NK-92 (cell line): ENCODE data around the gene RNASE7.
"Not testable (repeated sequence)": the region's sequence is repeated elsewhere in the genome, so short reads cannot be mapped to it uniquely, and the experiment has no call there.

ENCODE experiments used
- DNase-seq: peaks from one replicate; lab custom pipeline; 2025; ENCODE audit not compliant: unreplicated experiment; lab: John Stamatoyannopoulos, UW

The RNASE7 gene, protein sequence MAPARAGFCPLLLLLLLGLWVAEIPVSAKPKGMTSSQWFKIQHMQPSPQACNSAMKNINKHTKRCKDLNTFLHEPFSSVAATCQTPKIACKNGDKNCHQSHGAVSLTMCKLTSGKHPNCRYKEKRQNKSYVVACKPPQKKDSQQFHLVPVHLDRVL

DNA sequence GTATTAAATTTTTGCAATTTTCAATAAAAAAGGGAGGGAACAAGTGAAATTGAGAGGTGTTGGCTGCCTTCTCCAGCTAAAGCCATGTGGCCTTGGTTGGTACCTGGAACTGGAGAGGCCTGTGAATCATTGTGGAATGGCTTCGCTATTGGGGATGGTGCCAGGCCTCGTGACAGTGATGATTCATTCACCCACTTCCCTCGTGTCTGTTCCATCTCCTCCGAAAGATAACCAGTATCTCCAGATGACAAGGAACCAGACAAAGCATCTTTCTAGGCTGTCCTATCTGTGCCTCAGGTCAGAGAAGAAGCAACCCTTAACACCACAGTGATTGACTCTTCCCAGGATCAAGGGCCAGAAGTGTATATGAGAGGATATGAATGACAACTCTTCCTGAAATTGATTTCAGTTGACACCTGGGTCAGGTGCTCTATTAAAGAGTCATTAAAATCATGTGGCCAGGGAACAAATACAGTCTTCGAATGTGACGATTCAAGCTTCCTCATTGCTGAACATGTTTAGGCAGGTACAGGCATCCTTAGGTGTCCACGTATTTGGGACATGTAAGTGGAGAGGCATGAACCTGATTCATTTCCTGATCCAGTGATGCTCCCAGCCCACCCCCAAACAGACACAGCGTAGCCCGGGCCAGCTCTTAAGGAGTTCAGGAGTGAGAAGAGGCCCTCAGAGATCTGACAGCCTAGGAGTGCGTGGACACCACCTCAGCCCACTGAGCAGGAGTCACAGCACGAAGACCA is at the start of gene RNASE7:
Gene RNASE7, plus strand, starts transcription at position 687 of the 758 bp plus-strand sequence. CDS start 631 bp downstream, outside the sequence.
- no peak for DNase-seq

DNA sequence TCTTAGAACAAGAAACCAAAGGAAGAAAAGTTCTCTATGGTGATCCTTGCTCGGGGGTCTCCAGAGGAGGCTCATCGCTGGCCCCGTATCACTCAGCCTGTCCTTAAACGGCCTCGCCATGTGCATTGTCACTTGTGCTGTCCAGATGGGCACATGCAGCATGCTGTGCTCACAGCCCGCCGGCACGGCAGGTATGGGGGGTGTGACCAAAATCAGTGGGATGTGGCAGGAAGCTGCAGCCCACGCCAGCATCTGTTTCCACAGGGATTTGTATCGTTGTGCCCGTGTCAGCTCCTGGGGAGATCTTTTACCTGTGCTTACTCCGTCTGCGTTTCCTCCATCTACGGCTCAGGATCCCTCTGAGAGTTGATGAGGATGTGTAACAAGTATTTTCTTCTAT is 45.6 kb upstream of the RNASE7 start:
- DNase-seq = no peak

DNA sequence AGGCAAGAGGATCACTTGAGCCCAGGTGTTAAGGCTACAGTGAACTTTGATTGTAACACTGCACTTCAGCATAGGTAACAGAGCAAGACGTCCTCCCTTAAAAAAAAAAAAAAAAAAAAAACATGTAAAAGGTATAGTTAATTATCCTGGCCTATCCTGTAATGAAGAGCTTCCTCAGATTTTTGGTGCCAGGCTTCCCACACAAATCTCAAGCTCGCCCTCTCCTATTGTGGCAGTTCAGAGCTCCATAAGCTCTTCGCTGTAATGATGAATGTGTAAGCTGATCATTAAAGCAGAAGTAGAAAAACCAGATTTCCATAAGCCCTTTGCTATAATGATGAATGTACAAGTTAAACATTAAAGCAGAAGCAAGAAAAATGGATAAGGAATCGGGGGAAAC is 45.0 kb upstream of the RNASE7 start:
- no peak for DNase-seq

DNA sequence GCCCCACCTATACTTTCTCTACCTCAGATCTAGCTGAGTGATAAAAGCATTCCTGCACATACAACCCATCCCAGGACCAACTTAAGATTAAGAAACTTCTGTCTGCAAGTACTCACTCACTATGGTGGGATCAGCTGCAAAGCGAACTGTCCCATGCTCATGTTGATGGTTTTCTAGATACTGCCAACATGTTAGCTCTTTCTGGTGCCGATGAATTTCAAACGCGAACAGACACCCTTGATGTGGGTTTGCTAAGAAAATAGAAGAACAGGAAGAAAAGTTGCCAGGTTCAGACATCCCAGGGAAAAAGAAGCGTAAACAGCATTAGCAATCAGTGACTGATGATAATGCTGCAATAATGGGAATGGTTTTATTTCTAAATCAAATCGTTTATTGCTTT is 44.6 kb upstream of the RNASE7 start:
- no peak for DNase-seq

DNA sequence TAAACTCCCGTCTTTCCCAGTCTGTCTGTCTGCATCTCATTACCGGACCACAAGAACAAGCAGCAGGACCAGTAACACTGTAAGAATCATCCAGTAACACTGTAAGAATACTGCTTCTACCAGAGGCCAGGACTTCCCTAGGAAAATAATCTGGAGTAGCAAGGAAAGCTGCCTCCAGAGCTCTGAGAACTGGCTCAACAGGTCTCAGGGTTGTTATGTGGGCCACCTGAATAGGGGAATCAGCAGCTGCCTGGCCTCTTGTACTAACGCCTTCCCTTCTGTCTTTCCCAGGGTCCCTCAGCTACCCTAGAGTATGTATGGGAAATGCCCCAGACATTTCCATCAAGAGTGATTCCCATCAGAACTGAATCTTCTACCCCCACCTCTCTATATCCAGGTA is 44.0 kb upstream of the RNASE7 start:
- DNase-seq = no peak

DNA sequence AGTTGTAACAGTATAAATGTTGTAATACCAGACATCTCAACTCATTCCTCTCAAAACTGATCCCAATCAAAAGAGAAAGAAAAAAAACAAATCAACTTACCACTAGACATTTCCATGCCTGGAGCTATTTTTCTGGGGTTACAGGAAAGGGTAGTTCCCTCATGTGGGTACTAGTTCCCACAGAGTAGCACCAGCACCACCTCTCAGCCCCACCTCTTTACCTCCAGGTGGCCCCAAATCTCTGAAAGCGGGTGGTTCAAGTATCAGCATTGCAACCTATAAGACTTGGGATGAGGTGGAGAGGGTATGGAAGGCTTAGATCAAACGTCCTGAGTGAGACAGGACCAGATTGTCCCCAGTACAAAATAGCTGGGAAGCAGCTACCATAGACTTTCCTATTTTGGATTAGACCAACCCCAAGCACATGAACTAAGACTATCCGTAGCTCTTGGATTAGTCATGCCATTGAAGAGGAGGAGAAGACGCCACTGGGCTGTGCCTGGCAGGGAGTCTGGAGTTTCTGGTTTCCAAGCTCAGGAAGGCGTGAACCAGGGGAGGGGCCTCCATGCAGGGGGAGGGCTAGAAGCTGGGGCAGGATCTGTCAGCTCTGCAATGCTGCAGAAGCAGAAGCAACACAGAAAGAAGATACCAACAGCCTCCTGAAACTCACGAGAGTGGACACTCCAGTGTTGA is 43.3 kb upstream of the RNASE7 start, which contains the start of gene SLC39A2:
Gene SLC39A2, plus strand, starts transcription at position 620 of the 693 bp plus-strand sequence. CDS start 154 bp downstream, outside the sequence.
- no peak for DNase-seq

DNA sequence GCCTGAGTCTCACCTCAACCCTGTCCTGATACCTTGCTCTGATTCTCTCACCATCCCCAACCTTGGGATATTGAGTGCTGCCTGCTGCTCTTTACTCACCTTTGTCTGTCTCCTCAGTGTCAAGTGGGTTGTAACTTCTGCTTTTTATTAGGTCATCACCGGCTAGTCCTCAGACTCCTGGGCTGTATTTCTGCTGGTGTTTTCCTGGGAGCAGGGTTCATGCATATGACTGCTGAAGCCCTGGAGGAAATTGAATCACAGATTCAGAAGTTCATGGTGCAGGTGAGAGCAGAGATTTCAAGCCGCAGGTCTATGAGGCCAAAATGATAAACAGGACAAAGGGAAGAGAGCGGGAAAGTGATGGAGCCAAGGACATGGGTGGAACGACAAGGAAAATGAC is 42.6 kb upstream of the RNASE7 start:
- DNase-seq = no peak

DNA sequence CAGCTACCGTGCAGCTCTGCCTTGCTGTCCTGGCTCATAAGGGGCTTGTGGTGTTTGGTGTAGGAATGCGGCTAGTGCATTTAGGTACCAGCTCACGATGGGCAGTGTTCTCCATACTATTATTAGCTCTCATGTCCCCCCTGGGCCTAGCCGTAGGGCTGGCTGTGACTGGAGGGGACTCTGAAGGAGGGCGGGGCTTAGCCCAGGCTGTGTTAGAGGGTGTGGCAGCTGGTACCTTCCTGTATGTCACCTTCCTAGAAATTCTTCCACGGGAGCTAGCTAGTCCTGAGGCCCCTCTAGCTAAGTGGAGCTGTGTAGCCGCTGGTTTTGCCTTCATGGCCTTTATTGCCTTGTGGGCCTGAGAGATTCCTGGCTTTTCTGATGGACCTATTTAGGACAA is 40.9 kb upstream of the RNASE7 start:
- no peak for DNase-seq

DNA sequence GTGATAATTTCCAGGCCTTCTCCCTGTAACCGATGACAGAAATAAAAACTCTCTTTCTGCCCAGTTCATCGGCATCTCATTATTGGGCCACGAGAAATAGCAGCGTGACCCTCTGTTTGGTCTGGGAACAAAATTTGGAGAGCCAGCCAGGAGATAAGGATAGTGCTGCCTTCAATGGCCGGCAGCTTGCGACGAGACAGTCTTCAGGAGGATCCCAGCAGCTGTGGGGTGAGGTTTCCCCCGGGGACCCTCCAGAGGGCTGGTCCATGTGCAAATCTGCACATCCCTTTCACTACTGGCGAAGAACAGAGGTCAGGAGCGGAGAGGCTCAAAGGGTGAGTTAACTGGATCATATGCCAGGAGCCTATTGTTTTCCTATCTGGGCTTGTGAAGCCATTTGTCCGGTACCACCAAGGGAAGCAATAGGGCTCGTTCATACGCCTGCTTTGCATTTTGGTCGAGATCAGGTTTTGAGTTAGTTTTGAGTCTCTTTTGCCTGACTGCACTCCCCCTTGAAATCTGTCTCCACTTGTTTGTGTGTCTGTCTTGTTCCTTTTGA is 38.3 kb upstream of the RNASE7 start:
- no peak for DNase-seq

DNA sequence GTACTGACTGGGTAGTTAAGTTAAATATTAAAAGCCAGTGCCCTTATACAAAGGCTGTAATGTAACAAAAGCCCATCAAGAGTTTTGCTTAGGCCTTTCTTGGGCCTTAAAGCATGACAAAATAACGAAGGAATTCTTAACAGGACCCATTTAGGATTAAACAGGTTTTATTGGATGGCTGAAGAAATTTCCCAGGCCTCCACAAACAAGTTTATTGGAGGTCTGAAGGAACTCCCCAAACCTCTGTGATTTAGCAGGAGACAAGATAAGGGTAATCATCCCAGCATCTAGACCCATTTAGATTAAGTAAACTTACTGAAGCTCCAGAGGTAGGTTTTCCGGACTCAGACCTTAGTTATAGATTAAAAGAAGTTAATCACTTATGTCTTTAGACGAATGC is 32.4 kb upstream of the RNASE7 start:
- DNase-seq = not testable (repeated sequence)

DNA sequence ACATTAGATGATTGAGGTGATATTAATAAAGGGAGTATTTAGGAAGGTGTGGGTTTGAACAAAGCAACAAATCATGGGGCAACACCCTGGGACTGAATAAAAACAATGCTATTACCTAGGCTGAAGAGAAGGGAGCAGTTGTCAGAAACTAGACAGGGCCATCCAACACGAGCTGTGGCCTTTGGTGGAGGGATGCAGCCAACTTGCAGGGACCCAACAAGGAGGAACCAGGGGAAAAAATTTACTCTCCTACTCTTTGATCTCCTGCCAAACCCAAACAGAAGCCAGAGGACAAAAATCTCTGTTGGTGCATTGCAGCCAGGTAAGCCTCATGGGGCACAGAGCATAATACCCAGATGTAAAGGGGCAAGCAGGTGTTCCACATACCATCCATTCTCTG is 31.0 kb upstream of the RNASE7 start:
- no peak for DNase-seq

DNA sequence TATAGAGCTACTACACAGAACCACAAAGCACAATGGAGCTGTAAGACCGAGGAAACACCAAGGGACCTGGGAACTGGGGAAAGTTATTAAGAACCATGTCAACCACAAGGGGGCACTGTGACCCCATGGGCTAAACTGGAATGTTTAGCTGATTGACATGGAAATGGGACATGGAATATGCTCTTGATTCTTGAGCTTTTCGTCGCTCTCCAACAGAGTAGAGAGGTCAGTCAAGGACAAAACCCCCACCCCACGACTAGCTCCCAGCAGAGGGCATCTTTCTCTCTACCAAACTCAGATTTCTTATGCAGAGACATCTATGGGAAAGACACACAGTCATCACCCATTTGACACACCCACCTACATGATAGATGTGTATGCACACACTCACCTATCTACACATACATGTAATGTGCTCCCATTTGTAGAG is 27.4 kb upstream of the RNASE7 start:
- DNase-seq = no peak

DNA sequence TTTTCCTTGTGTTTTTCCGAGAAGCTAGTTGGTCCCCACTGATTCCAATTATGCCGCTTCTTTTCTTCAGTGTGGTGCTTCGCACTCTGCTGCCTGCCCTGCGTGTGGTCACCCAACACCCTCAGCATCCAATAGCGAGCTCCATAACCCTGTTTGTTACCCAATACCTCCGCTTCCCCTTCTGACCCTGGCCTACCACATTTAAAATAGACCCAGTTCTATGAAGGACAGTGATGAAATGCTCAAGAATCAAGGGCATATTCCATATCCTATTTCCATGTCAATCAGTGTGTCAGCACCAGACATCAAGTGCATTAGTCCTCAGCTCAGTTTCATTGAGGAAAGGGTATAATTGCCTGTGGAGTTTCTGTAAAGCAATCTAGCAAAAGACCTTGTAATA is 26.9 kb upstream of the RNASE7 start:
- DNase-seq = no peak

DNA sequence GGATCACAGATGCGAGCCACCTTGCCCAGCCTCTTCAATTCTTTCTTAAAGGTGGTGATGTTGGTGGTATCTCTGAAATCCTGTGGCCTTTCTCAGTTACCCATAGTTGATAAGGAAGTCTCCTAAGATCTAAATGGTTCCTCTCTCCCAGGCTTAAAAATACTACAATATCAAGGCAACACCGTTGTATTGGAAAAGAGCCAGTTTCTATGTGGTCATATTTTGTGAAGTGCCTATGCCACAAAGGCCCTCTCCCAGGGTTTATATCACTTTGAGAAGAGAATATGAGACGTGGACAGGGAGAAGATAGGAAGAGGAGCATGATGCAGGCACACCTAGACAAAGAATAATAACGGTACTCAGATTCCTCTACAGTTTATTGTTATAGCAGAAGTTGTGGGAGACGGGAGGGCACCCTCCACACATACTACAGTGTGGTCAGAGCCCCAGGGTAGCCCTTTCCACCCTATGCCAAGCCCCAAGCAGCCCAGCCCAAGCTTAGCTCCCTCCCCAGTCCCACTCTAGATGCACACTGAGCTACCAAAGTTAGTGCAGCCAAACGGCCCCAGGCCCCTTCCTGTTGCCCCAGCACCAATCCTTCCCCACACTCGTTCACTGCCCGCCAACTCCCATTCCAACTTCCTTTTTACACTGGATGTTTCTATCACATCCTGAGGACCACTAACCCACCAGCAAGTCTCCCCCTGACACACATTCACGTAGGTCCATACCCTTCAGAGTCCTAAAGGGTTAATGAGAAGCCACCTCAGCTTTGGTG is 25.6 kb upstream of the RNASE7 start:
- no peak for DNase-seq

DNA sequence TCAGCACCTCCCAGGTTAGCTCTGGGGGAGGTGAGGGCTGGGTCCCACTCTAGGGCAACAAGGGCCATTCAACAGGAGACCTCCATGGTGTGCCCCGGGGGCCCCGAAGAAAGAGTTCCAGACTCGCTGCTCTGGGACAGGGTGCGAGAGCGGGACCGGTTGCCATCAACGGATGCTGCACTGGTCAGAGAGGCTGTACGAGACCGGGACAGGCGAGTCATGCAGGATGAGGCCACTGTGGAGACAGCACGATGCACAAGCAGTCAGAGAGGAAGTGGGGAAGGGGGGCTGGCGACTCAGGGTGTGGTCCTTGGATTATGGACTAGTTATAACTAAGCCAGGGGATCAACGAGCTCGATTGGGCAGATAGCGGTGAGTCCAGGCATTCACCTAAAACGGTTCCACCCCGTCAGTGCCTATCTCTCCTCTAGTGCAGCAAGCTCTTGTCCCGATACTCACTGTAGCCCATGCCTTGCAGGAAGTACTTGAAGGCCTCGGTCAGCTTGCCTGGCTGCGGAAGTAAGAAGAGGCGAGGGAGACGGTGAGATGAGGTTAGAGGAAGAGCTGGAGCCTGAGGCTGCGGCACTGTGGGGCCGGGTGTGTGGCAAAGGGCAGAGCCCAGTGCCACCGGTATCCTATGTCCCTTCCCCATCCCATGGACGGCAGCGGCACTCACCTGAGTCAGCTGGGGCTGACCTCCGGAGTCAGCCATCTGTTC is 24.5 kb upstream of the RNASE7 start:
- DNase-seq = no peak

DNA sequence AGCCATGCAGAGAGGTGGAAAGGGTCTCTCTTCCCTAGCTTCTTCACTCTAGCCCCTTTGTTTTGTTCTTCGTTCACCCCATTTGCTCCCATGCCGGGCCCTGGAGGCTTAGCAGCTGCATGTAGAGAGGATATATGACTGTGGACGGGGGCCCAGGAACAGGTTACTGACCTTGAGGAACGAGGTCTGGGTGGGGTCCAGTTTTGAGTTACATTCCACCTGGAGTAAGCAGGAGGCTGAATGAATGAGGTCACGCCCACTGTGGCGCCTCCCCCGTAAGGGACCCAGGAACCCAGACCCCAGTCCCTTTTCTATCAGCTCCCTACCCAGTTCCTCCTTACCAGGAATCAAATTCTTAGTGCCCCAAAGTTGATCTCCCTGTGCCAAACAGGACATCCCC is 23.9 kb upstream of the RNASE7 start:
- DNase-seq = no peak

DNA sequence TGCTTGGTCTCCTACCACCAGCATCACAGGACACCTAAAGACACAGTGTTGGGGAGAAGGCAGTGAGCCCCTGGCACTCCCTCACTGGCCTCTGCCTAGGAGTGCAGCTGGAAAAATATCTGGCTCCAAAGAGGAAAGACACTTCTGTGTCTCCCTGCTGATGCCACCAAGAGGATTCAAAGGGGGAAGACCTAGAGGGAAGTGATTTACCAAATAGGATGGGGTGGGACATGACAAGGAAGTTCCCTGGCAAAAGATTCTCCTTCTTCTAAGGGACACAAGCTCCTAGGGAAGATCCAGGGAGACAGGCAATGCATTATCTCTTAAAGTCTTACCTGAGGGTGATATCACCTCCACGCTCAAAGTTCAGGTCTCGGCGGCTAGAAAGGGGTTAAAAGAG is 23.4 kb upstream of the RNASE7 start:
- no peak for DNase-seq

DNA sequence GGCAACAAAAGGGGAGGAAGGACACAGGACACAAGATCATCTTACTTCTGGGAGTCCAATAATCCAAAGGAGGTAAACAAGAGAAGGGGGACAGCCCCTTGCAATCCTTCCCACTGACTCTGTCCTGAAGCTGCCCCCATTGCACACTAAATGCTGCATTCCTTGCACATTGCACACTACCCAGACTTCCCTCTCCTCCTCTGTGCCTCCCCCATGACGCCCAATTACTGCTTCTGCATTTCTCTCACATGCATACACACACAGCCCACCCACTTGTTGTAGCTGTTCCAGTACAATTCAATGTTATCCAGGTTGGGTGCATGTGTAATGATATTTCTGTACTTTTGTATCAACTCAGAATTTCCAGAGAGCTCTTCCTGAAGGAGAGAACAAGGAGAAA is 22.8 kb upstream of the RNASE7 start:
- no peak for DNase-seq

DNA sequence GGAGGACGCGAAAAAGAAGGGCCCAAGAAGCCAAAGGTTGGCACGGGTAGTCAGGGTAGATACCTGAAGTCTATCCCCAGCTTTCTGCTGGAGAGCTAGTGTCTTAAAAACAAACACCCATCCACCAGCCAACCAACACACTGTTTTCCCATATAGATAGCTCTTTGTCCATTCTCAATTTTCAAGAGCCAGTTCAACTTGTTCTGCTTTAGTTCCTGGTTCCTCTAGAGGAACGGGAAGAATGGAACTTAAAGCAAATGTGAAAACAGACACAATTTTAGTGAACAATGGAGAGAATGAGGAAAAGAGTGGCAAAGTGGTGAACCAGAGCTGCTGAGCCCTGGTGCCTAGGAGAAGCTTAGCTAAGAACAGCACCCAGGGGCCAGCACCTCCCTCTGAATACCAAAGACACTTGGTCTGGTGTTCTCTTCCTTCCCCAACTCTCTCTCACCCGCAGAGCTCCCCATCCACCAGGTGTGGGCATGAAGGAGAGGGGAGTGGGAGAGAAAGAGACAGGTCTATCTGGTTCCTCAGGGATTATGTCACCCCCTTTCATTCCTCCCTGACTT is 21.1 kb upstream of the RNASE7 start:
- DNase-seq = no peak

DNA sequence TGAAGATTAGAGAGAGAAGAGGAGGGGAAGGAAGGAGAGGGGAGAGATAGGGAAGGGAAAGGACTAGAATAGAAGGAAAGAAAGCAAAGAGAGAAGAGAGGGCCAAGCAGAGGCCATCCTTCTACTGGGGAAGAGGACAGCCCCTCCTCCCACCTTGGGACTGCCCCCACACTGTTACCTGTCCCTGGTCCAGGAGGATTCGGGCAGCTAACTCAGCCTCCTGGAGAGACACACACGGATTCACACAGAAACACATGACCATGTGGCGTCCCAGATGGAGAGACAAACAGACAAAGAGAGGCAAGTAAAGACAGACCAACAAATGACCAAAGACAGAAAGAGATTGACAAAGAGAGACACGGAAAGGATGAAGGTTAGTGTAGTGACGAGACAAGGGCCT is 19.5 kb upstream of the RNASE7 start:
- no peak for DNase-seq
